ENCODE measurements around the gene PTPRT.

DNA sequence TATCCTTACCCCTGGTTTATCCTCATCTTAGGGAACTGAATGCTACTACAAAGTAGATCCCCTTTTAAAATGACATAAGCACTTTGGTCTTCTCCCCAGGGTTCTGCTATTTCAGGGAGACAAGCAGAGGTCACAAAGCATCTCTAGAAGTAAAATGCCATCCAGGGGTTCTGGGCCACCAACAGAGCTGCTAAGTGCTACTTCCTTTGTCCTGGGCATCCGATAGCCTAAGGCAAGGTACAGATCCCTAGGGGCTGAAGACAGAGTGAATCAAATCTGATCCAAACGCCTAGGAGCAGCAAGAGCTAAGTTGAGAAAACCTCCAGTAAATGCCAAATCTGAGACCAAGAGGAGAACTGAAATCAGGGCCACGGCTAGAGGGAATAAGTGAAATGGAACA lies 161.2 kb downstream of the PTPRT start:
- TF ChIP-seq, protein P1, sequence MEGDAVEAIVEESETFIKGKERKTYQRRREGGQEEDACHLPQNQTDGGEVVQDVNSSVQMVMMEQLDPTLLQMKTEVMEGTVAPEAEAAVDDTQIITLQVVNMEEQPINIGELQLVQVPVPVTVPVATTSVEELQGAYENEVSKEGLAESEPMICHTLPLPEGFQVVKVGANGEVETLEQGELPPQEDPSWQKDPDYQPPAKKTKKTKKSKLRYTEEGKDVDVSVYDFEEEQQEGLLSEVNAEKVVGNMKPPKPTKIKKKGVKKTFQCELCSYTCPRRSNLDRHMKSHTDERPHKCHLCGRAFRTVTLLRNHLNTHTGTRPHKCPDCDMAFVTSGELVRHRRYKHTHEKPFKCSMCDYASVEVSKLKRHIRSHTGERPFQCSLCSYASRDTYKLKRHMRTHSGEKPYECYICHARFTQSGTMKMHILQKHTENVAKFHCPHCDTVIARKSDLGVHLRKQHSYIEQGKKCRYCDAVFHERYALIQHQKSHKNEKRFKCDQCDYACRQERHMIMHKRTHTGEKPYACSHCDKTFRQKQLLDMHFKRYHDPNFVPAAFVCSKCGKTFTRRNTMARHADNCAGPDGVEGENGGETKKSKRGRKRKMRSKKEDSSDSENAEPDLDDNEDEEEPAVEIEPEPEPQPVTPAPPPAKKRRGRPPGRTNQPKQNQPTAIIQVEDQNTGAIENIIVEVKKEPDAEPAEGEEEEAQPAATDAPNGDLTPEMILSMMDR (IDR thresholded peaks at IDR 0.05; ENCODE audit: borderline replicate concordance, extremely low read depth, low read length, poor library complexity, severe bottlenecking): no peak
- no peak for TF ChIP-seq EZH2 (IDR thresholded peaks at IDR 0.05; ENCODE audit: borderline replicate concordance, low read depth, low read length, severe bottlenecking)
